HG02885 (cell line): ENCODE measurements around the gene SLC25A10.

ENCODE experiments used
- ATAC-seq: cut with Tn5 transposase; IDR thresholded peaks from one replicate; pipeline ENCODE4 v1.9.1; 2021; ENCODE audit warnings: mild to moderate bottlenecking; ENCODE audit not compliant: unreplicated experiment, poor library complexity

Gene SLC25A10

GRCh38 chr17:81703747-81704654 is 8.1 kb upstream of the SLC25A10 start:
- no peak for ATAC-seq

- ATAC-seq, result no peak
These were observed 6.4 kb upstream of the SLC25A10 start for GRCh38 chr17:81705518-81706231.

- ATAC-seq, result no peak
These were observed 5.9 kb upstream of the SLC25A10 start for GRCh38 chr17:81706232-81706611.

GRCh38 chr17:81706757-81707624 is 5.1 kb upstream of the SLC25A10 start:
- no peak for ATAC-seq

GRCh38 chr17:81707725-81708646 is 4.1 kb upstream of the SLC25A10 start:
- ATAC-seq, result no peak

- no peak for ATAC-seq
These were observed 3.3 kb upstream of the SLC25A10 start for GRCh38 chr17:81708739-81709185.

- ATAC-seq, result no peak
These were observed 1.4 kb upstream of the SLC25A10 start for GRCh38 chr17:81710514-81711308.

- peak; percentile 12 for ATAC-seq
These were observed 452 bp downstream of the SLC25A10 start for GRCh38 chr17:81712468-81713003.

GRCh38 chr17:81713004-81713555 is 996 bp downstream of the SLC25A10 start:
- no peak for ATAC-seq

- no peak for ATAC-seq
These were observed 1.7 kb downstream of the SLC25A10 start for GRCh38 chr17:81713556-81714411.

GRCh38 chr17:81714412-81715106 is 2.5 kb downstream of the SLC25A10 start:
- ATAC-seq, result no peak

GRCh38 chr17:81715107-81715871 is 3.2 kb downstream of the SLC25A10 start:
- no peak for ATAC-seq

- ATAC-seq, result no peak
These were observed 4.0 kb downstream of the SLC25A10 start for GRCh38 chr17:81715872-81716673.

GRCh38 chr17:81716674-81716996 is 4.6 kb downstream of the SLC25A10 start:
- ATAC-seq, result no peak

GRCh38 chr17:81717049-81717765 is 5.1 kb downstream of the SLC25A10 start:
- no peak for ATAC-seq
